ENCODE measurements around the gene SEZ6L2. TPM values are rescaled to one million over a fixed set of nuclear protein-coding genes. Genes with fewer than 3 reads are reported as not detected.
"Not testable (repeated sequence)": the region's sequence is repeated elsewhere in the genome, so short reads cannot be mapped to it uniquely, and the experiment has no call there.

Gene SEZ6L2
- total RNA-seq, result 1 to 10 TPM; 2.6 to 4.6 TPM

GRCh38 chr16:29899516-29900101 lies at the start of gene SEZ6L2:
SEZ6L2 (minus strand) TSS chr16:29899550; CDS start chr16:29899019, 531 bp downstream.
- no peaks in the 10 kb centered on the region for H3K36me3 ChIP-seq
- H3K27ac ChIP-seq, result no peak within 1 kb of the TSS
- peaks cover 0 to 26% of the 10 kb centered on the region in 2 donors for H3K4me1 ChIP-seq
- H3K27me3 ChIP-seq, result peaks cover 7 to 8% of the 10 kb centered on the region in 2 donors
- no peaks in the 10 kb centered on the region for H3K9me3 ChIP-seq
- DNase-seq (ENCODE audit: low spot score), result peak; percentile 59
- TF ChIP-seq, protein P1, sequence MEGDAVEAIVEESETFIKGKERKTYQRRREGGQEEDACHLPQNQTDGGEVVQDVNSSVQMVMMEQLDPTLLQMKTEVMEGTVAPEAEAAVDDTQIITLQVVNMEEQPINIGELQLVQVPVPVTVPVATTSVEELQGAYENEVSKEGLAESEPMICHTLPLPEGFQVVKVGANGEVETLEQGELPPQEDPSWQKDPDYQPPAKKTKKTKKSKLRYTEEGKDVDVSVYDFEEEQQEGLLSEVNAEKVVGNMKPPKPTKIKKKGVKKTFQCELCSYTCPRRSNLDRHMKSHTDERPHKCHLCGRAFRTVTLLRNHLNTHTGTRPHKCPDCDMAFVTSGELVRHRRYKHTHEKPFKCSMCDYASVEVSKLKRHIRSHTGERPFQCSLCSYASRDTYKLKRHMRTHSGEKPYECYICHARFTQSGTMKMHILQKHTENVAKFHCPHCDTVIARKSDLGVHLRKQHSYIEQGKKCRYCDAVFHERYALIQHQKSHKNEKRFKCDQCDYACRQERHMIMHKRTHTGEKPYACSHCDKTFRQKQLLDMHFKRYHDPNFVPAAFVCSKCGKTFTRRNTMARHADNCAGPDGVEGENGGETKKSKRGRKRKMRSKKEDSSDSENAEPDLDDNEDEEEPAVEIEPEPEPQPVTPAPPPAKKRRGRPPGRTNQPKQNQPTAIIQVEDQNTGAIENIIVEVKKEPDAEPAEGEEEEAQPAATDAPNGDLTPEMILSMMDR (IDR thresholded peaks at IDR 0.05), result no peak
- H3K4me3 ChIP-seq, result peak within 1 kb of the TSS; percentile 40 to 60

- no peaks in the 10 kb centered on the region for H3K9me3 ChIP-seq
- peaks cover 0 to 14% of the 10 kb centered on the region in 2 donors for H3K4me1 ChIP-seq
- TF ChIP-seq, protein P1 (IDR thresholded peaks at IDR 0.05), result no peak
- no peak for DNase-seq (ENCODE audit: low spot score)
- H3K4me3 ChIP-seq, result no peak overlapping the region
- no peaks in the 10 kb centered on the region for H3K27me3 ChIP-seq
- H3K27ac ChIP-seq, result no peak overlapping the region
- H3K36me3 ChIP-seq, result no peaks in the 10 kb centered on the region
Observed at GRCh38 chr16:29947897-29948296, 48.5 kb upstream of the SEZ6L2 start.

- Histone ChIP-seq H3K36me3 (no peaks in the 10 kb centered on the region), H3K27ac (no peak overlapping the region), H3K4me3 (no peak overlapping the region), H3K4me1 (peaks cover 0 to 14% of the 10 kb centered on the region in 2 donors), H3K9me3 (no peaks in the 10 kb centered on the region), H3K27me3 (no peaks in the 10 kb centered on the region)
- TF ChIP-seq, protein P1 (IDR thresholded peaks at IDR 0.05), result no peak
- DNase-seq (ENCODE audit: low spot score), result no peak
Observed at GRCh38 chr16:29943846-29944799, 44.8 kb upstream of the SEZ6L2 start.

GRCh38 chr16:29940656-29941055 lies 41.3 kb upstream of the SEZ6L2 start:
- no peaks in the 10 kb centered on the region for H3K9me3 ChIP-seq
- peaks cover 0 to 14% of the 10 kb centered on the region in 2 donors for H3K4me1 ChIP-seq
- no peaks in the 10 kb centered on the region for H3K27me3 ChIP-seq
- H3K27ac ChIP-seq, result no peak overlapping the region
- TF ChIP-seq, protein P1 (IDR thresholded peaks at IDR 0.05), result no peak
- DNase-seq (ENCODE audit: low spot score), result no peak
- no peaks in the 10 kb centered on the region for H3K36me3 ChIP-seq
- no peak overlapping the region for H3K4me3 ChIP-seq

DNA sequence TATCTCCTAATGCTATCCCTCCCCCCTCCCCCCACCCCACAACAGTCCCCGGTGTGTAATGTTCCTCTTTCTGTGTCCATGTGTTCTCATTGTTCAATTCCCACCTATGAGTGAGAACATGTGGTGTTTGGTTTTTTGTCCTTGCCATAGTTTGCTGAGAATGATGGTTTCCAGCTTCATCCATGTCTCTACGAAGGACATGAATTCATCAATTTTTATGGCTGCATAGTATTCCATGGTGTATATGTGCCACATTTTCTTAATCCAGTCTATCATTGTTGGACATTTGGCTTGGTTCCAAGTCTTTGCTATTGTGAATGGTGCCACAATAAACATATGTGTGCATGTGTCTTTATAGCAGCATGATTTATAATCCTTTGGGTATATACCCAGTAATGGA lies 32.4 kb upstream of the SEZ6L2 start:
- H3K4me3 ChIP-seq; H3K27me3 ChIP-seq; H3K36me3 ChIP-seq; H3K27ac ChIP-seq; H3K4me1 ChIP-seq; DNase-seq (ENCODE audit: low spot score); H3K9me3 ChIP-seq: not testable (repeated sequence)

Measured in right atrium auricular region (tissue), 2 donors.